ENCODE data around the gene ACER2.

- TF ChIP-seq TAF1 (IDR thresholded peaks at IDR 0.05; ENCODE audit: borderline replicate concordance, low read depth, low read length) (no peak), POLR2A (IDR thresholded peaks at IDR 0.05; ENCODE audit: low read depth, low read length) (no peak), POLR2AphosphoS5 (IDR thresholded peaks at IDR 0.05; ENCODE audit: low read depth, low read length) (no peak)
These were observed 1.3 kb downstream of the ACER2 start for GRCh38 chr9:19410195-19410503.
